NCI-H446 (cell line): ENCODE data around the gene TXNDC5.
A peak's percentile ranks its signal among the peaks of the same experiment; 100 is the strongest.

Source experiments
- DNase-seq, 2 experiments: peaks; one replicate each; lab custom pipeline; 2025; lab: John Stamatoyannopoulos, UW

The TXNDC5 gene

GRCh38 chr6:7910654-7911344, at the start of gene TXNDC5:
Gene TXNDC5 (minus strand): TSS chr6:7910788. CDS start chr6:7910776, 12 bp downstream.
- peak; percentile 28 to 78 for DNase-seq

- DNase-seq, result no peak
Measured at GRCh38 chr6:7960141-7960540, 49.6 kb upstream of the TXNDC5 start.

GRCh38 chr6:7959453-7959852, 48.9 kb upstream of the TXNDC5 start:
- DNase-seq, result no peak

- DNase-seq, result no peak
Measured at GRCh38 chr6:7958464-7958863, 47.9 kb upstream of the TXNDC5 start.

DNA sequence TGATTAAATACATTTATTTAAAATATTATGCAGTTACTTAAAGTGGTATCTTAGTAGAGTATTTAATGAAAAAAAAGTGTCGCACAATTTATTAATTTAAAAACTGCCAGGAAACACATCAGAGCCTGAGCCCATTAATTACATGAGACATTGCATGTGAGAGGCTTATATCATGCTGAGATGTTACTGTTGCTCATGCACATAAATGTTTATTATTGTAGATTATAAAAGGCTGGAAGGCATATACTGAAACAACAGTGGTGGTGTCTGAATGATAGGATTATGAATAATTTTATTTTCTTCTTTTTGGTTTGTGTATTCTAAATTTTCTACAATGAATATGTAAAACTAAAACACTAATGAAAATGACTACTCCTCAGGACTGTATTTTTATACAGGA, 45.7 kb upstream of the TXNDC5 start:
- no peak for DNase-seq

DNA sequence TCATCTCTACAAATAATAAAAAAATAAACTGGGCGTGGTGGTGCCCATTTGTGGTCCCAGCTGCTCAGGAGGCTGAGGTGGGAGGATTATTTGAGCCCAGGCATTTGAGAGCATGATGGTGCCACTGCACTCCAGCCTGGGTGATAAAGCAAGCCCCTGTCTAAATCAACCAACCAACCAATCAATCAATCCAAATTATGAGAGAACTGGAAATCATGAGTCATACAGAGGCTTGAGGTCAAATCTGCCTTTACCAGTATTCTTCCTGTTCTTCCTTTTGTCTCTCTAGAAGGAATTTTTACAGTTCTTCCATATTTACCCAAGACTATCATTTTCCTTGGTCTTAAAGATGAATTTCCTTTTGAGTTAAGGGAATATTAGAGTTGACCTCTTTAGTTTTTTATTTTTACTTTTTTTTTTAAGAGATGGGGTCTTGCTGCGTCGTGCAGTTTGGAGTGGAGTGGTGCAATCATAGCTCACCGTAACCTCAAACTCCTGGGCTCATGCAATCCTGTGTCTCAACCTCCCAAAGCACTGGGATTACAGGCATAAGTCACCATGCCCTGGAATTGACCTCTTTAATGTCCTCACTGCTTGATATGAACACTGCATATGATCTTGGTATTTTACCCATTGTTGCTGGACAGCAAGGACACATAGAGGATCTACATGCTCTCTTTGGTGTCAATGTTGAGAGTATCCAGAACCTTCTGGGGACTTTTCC, 44.1 kb upstream of the TXNDC5 start:
- DNase-seq, result no peak

GRCh38 chr6:7953753-7954152, 43.2 kb upstream of the TXNDC5 start:
- DNase-seq, result no peak

GRCh38 chr6:7939864-7940228, 29.3 kb upstream of the TXNDC5 start:
- DNase-seq, result no peak

DNA sequence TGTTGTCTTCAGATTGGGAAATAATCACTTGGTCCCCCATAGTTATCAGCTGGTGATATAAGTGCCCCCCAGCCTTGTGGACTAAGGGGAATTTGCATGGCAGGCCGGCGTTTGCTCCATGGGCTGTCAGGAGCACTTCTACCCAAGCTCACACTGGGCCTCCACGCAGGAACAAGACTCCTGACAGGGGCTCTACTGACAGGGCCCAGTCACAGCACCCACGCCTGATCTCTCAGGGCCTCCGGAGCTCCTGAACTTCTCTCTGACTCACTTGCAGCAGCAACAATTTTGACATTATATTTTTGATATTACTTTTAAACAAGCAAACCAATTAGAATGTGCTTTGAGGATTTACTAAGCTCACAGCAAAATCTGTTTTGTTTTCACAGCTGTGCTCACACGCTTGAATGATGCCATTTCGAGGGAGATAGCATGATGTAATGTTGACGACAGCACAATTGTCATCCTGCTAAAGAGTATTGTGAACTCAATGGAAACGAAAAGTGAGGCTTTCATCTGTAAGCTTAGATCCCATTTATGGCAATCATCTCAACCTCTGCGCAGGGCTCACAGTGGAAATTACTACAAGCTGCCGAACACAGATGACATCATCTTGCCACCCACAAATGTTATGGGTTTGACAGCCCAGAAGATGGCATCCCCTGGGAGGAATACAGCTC, 28.7 kb upstream of the TXNDC5 start:
- DNase-seq, result no peak

GRCh38 chr6:7938562-7939183, 28.1 kb upstream of the TXNDC5 start:
- no peak for DNase-seq

DNA sequence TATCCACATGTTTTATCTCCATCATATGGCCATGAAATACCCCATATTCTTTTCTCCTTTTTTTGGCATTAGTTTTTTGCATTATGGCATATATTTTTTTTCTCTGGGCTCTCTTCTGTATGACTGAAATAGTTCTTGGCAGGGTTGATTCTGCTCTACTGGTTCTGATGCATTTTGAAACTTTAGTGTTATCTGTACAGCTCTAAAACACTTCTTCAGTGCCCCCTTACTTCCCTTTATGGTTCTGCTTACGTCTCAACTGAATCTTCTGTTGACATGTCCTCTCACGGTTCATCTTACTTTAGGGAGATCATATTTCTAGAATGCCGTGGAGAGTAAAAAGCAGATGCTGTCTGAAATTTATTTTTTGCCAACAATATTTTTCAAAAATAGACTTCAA, 23.2 kb upstream of the TXNDC5 start:
- no peak for DNase-seq

- DNase-seq, result no peak
Measured at GRCh38 chr6:7932625-7933024, 22.0 kb upstream of the TXNDC5 start.

DNA sequence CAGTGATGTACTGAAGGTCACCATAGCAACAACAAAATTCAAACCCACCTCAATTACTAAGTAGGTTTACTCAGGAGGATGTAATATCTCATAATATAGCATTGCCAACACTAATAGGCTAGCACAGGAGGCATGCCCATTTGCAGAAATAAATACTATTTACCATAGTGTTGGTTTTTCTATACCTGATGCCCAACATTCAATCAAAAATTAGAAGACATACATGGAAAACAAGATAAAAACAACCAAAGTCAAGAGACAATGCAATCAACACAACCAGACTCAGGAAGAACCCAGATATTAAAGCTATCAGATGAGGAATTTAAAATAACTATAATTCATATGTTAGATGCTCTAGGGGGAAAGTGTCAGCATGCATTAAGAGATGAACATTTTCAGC, 14.3 kb upstream of the TXNDC5 start:
- no peak for DNase-seq

DNA sequence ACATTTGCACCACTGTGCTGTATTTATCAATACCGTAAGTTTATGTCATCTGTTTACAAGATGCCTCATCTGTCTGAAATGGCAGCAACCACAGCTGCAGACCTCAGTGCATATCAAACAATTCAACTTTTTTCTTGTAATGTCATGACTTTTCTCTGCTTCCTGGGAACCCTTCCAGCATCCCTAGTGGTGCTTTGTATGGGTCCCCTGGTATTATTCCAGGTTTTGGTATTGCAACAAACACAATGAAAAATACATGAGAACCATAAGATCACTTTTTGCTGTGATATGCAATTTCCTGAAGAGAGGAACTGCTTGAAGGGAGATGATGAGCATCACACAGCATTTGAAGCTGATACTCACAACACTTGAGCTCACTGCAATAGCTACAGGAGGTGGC, 12.0 kb upstream of the TXNDC5 start:
- no peak for DNase-seq

DNA sequence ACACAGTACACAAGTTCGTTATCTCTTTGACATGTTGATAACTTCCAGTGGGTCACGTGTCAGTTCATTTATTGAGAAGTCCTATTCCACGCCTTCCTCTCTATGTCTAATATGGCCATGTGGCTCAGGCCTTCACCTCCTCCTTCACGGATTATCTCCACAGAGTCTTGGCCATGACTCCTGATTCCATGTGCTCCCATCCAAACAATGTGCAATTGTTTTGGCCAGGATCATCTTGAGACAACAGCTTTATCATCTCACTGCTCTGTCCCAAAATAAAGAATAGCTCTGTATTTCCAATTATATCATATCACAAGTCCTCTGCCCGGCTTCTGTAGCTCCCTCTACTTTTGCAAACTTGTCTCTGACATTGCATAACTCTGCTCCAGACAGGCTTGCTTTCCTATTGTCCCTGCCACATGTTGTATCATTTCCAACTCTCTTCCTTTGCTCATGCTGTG, 11.1 kb upstream of the TXNDC5 start:
- no peak for DNase-seq

- no peak for DNase-seq
Measured at GRCh38 chr6:7921046-7921445, 10.5 kb upstream of the TXNDC5 start.

DNA sequence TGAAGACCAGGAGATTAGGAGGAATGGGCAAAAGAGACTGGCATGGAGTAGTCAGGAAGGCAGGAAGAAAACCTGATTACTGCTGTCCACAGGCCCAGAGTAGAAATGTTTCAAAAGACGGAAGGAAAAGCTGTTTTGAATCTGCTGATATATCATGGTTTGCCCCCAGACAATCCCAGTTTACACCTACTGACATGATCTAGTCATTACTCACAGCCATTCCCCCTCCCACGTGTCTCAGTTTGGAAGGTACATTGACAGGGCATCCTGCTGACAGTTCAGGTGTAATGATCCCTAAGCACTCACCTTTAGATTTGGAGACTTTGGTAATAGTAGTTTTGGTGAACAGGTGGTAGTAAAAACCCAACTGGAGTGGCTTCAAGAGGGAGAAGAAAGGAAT, 9.8 kb upstream of the TXNDC5 start:
- no peak for DNase-seq

GRCh38 chr6:7919871-7920270, 9.3 kb upstream of the TXNDC5 start:
- no peak for DNase-seq

DNA sequence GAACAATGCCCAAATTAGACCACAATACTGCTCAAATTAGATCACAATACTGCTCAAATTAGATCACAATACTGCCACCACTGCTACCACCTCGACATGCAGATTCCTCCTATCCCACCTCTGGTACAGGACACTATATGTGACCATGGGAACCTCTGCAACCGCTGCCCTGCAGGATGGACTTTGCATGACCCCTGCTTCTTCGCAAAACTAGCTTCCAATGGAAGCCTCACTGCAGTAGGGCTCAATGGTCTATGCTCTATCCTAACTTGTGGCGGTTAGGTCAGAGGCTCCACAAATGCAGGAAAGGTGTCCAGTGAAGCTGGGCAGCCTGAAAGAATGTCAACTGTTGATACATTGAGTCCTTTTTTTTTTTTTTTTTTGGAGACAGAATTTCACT, 7.8 kb upstream of the TXNDC5 start:
- no peak for DNase-seq

GRCh38 chr6:7917729-7918128, 7.1 kb upstream of the TXNDC5 start:
- no peak for DNase-seq

GRCh38 chr6:7916959-7917358, 6.4 kb upstream of the TXNDC5 start:
- no peak for DNase-seq

- no peak for DNase-seq
Measured at GRCh38 chr6:7914991-7915789, 4.6 kb upstream of the TXNDC5 start.
